ENCODE measurements around the gene HBA1. TPM values are rescaled to one million over a fixed set of nuclear protein-coding genes. Genes with fewer than 3 reads are reported as not detected.

The HBA1 gene
- total and polyA plus RNA-seq, 2 of the 4 experiments (the other 2 are of a cell fraction) = 0.21 TPM; not detected in 1

GRCh38 chr16:138049-138417 lies 38.4 kb upstream of the HBA1 start:
- peaks cover 4% of the 10 kb centered on the region; the same call in 1 of the 2 replicates for H3K4me1 ChIP-seq (ENCODE audit: control insufficient read depth, insufficient read depth, low read length)
- BruUV-seq (replicated peaks) = no TSS peak
- H3K79me1 ChIP-seq (ENCODE audit: low read depth in 1 of 2, low read length in 2 of 2) = peaks cover 13 to 34% of the 10 kb centered on the region in 2 experiments
- no peak overlapping the region for H2BK20ac ChIP-seq (ENCODE audit: low read depth, low read length)
- H2AK5ac ChIP-seq (ENCODE audit: low read depth, low read length) = peak overlapping the region; percentile 81; the same call in 1 of the 2 replicates
- dilution Hi-C loops (cut with HindIII; ENCODE audit: low sequenced_read_pairs, unreplicated experiment) (no loop called here), intact Hi-C loops (cut with micrococcal nuclease) (loop anchor here (5.0 kb wide), 1 partner anchor 44 kb away; the partner anchor contains the start of gene HBQ1), in situ Hi-C loops (cut with MboI; ENCODE audit: low sequenced_read_pairs) (no loop called here)
- peak overlapping the region; percentile 96 for H3K27ac ChIP-seq (ENCODE audit: insufficient read depth, low read length)
- WGBS, 2 experiments (ENCODE audit: extremely low coverage in 2 of 2, insufficient read length in 1 of 2) = 8% methylated on average over 12 of the region's 30 CpGs; no CpG with 5 or more reads in 1 of the 2 experiments
- peak overlapping the region; percentile 87; the same call in 1 of the 2 replicates for H3K14ac ChIP-seq (replicated peaks; ENCODE audit: low read depth, low read length)
- H2AFZ ChIP-seq (replicated peaks; ENCODE audit: low read length, poor library complexity) = peak overlapping the region; percentile 94
- H3K23ac ChIP-seq (ENCODE audit: low read depth, low read length) = 0 out of 2 replicates have a peak overlapping the region, but pooled peaks have one; percentile 71
- no peaks in the 10 kb centered on the region; the same call in 1 of the 2 replicates for H4K20me1 ChIP-seq (ENCODE audit: insufficient read depth, low read length)
- H3K9me1 ChIP-seq (ENCODE audit: insufficient read depth, low read length) = peaks cover 4% of the 10 kb centered on the region; the same call in 1 of the 2 replicates
- H4K8ac ChIP-seq (ENCODE audit: low read depth in 2 of 2, low read length in 2 of 2) = peak overlapping the region; percentile 95 to 96
- POLR2A ChIA-PET (ENCODE audit: unreplicated experiment) = no interaction called here
- no peaks in the 10 kb centered on the region for H3K36me3 ChIP-seq (ENCODE audit: control insufficient read depth, insufficient read depth, low read length)
- no peak overlapping the region for H2BK15ac ChIP-seq (ENCODE audit: low read depth, low read length)
- peak overlapping the region; percentile 71 for H3K4me2 ChIP-seq (ENCODE audit: low read depth, low read length)
- no peak overlapping the region; the same call in 1 of the 2 replicates for H3K18ac ChIP-seq (ENCODE audit: low read depth, low read length)
- no peak overlapping the region for H2BK120ac ChIP-seq (ENCODE audit: low read depth, low read length)
- peak overlapping the region; percentile 95 for H3K9ac ChIP-seq (ENCODE audit: low read depth, low read length)
- H2AK9ac ChIP-seq (replicated peaks; ENCODE audit: low read depth, low read length, poor library complexity) = peak overlapping the region; percentile 92
- H4K91ac ChIP-seq (ENCODE audit: insufficient read depth, low read depth, low read length) = peak overlapping the region; percentile 32; the same call in 1 of the 2 replicates
- H3K4ac ChIP-seq (ENCODE audit: low read depth, low read length) = peak overlapping the region; percentile 78
- H3K56ac ChIP-seq (ENCODE audit: extremely low read depth, insufficient read depth, low read length) = peak overlapping the region; percentile 52; the same call in 1 of the 2 replicates
- H3K9me3 ChIP-seq (ENCODE audit: control insufficient read depth, insufficient read depth, low read length) = no peaks in the 10 kb centered on the region
- no peak for TF ChIP-seq RFX5 (IDR thresholded peaks at IDR 0.05; ENCODE audit: low read depth, low read length)
- peak; percentile 27; the same call in 1 of the 2 replicates for TF ChIP-seq MAZ (IDR thresholded peaks at IDR 0.05; ENCODE audit: borderline replicate concordance, low read depth, low read length)
- TF ChIP-seq CEBPB (IDR thresholded peaks at IDR 0.05; ENCODE audit: low read depth, low read length) = no peak
- no peak for TF ChIP-seq MAFK (IDR thresholded peaks at IDR 0.05; ENCODE audit: low read depth, low read length)
- TF ChIP-seq SMC3 (IDR thresholded peaks at IDR 0.05; ENCODE audit: low read depth, low read length) = no peak
- no peak for TF ChIP-seq FOS (IDR thresholded peaks at IDR 0.05; ENCODE audit: low read depth, low read length)
- TF ChIP-seq BHLHE40 (IDR thresholded peaks at IDR 0.05; ENCODE audit: low read depth, low read length) = no peak
- TF ChIP-seq USF2 (IDR thresholded peaks at IDR 0.05; ENCODE audit: low read depth, low read length) = no peak
- ATAC-seq (ENCODE audit: low read depth) (peak; percentile 28), DNase-seq (no peak)
- peak overlapping the region; percentile 46 for H2BK5ac ChIP-seq (ENCODE audit: low read depth, low read length, poor library complexity, severe bottlenecking)
- CTCF ChIA-PET = interaction anchor here (0.6 kb wide), 1 partner anchor 13 kb away, joined by 6 read pairs; no protein-coding TSS in a partner anchor
- no peaks in the 10 kb centered on the region for H3K27me3 ChIP-seq (ENCODE audit: control insufficient read depth, insufficient read depth, low read length)
- peak overlapping the region; percentile 88 for H3K4me3 ChIP-seq (ENCODE audit: insufficient read depth, low read depth, low read length)
- peak overlapping the region; percentile 49 for H4K5ac ChIP-seq (ENCODE audit: low read depth, low read length)
